ENCODE results near the gene RGSL1. TPM values are rescaled to one million over a fixed set of nuclear protein-coding genes. Genes with fewer than 3 reads are reported as not detected.

RGSL1 gene
- total and polyA plus RNA-seq, 4 donors: 0.07 to 0.50 (median 0.31) TPM; not detected in 1

GRCh38 chr1:182447660-182448059, 2.3 kb upstream of the RGSL1 start:
- Histone ChIP-seq H3K27ac (ENCODE audit: low read depth in 1 of 2, low read length in 2 of 2) (no peak overlapping the region), H3K9ac (ENCODE audit: low read depth in 1 of 2, low read length in 2 of 2) (no peak overlapping the region), H3K4me3 (ENCODE audit: low read depth in 1 of 3, low read length in 3 of 3) (no peak overlapping the region), H3K9me3 (ENCODE audit: control insufficient read depth in 4 of 4, low read length in 3 of 4) (no peaks in the 10 kb centered on the region), H3K27me3 (ENCODE audit: control insufficient read depth in 4 of 4, insufficient read depth in 4 of 4, low read length in 3 of 4) (no peaks in the 10 kb centered on the region), H3K36me3 (ENCODE audit: control insufficient read depth in 4 of 4, insufficient read depth in 3 of 4, low read depth in 1 of 4, low read length in 3 of 4) (no peaks in the 10 kb centered on the region), H3K4me1 (ENCODE audit: control insufficient read depth in 4 of 4, insufficient read depth in 4 of 4, low read length in 3 of 4) (peaks cover 0 to 6% (median 2%) of the 10 kb centered on the region in 4 donors)
- TF ChIP-seq REST (IDR thresholded peaks at IDR 0.05) (no peak), EGR1 (IDR thresholded peaks at IDR 0.05; ENCODE audit: low read depth in 2 of 2) (no peak), GABPA (IDR thresholded peaks at IDR 0.05 in 1 of 2, conservative IDR thresholded peaks at IDR 0.05 in 1 of 2) (no peak), SP1 (IDR thresholded peaks at IDR 0.05) (no peak), CTCF (IDR thresholded peaks at IDR 0.05; ENCODE audit: low read depth, low read length, missing input control) (no peak), HNF4G (IDR thresholded peaks at IDR 0.05) (no peak), HNF4A (conservative IDR thresholded peaks at IDR 0.05) (peak; percentile 14 to 54), ATF3 (IDR thresholded peaks at IDR 0.05) (peak; percentile 19), YY1 (IDR thresholded peaks at IDR 0.05) (peak; percentile 43), RXRA (IDR thresholded peaks at IDR 0.05) (peak in 1 of 2 donors; percentile 41), RAD21 (IDR thresholded peaks at IDR 0.05) (no peak), FOXA2 (IDR thresholded peaks at IDR 0.05) (peak; percentile 5), JUND (IDR thresholded peaks at IDR 0.05) (no peak)
- no peak for DNase-seq (ENCODE audit: low spot score)
- 91% methylated on average over 1 of the region's 1 CpG for WGBS

GRCh38 chr1:182453631-182454030, 3.7 kb downstream of the RGSL1 start:
- TF ChIP-seq HNF4A (conservative IDR thresholded peaks at IDR 0.05): peak in 1 of 2 donors; percentile 19
- TF ChIP-seq RXRA (IDR thresholded peaks at IDR 0.05): peak in 1 of 2 donors; percentile 48
- no peak for TF ChIP-seq TAF1 (conservative IDR thresholded peaks at IDR 0.05)
- TF ChIP-seq YY1 (IDR thresholded peaks at IDR 0.05): no peak
- TF ChIP-seq FOXA2 (IDR thresholded peaks at IDR 0.05): no peak
- H3K9me3 ChIP-seq (ENCODE audit: control insufficient read depth in 4 of 4, low read length in 3 of 4): no peaks in the 10 kb centered on the region
- no peaks in the 10 kb centered on the region for H3K36me3 ChIP-seq (ENCODE audit: control insufficient read depth in 4 of 4, insufficient read depth in 3 of 4, low read depth in 1 of 4, low read length in 3 of 4)
- 66% methylated on average over 7 of the region's 7 CpGs for WGBS
- no peaks in the 10 kb centered on the region for H3K27me3 ChIP-seq (ENCODE audit: control insufficient read depth in 4 of 4, insufficient read depth in 4 of 4, low read length in 3 of 4)
- peaks cover 0 to 9% (median 5%) of the 10 kb centered on the region in 4 donors for H3K4me1 ChIP-seq (ENCODE audit: control insufficient read depth in 4 of 4, insufficient read depth in 4 of 4, low read length in 3 of 4)
- H3K4me3 ChIP-seq (ENCODE audit: low read depth in 1 of 3, low read length in 3 of 3): no peak overlapping the region
- H3K27ac ChIP-seq (ENCODE audit: low read depth in 1 of 2, low read length in 2 of 2): no peak overlapping the region
- H3K9ac ChIP-seq (ENCODE audit: low read depth in 1 of 2, low read length in 2 of 2): no peak overlapping the region
- no peak for DNase-seq (ENCODE audit: low spot score)
